Esophagus muscularis mucosa (tissue), 4 donors: Measurements from ENCODE around the gene TCERG1L. TPM values are rescaled to one million over a fixed set of nuclear protein-coding genes. Genes with fewer than 3 reads are reported as not detected.

Source experiments
- DNase-seq: peaks from one replicate; pipeline ENCODE4 v3.0.0-alpha.2; 2017; ENCODE audit errors: extremely low spot score
- H3K27ac ChIP-seq, 4 donors: fragments of 200-600 bp; sonication (generic); replicated peaks in 1 of 4; 1 replicate in 3 of 4; 2 replicates in 1 of 4; pipeline ENCODE4 v1.5.1; 2016 to 2019; ENCODE audit warnings: mild to moderate bottlenecking in 1 of 4
- H3K27me3 ChIP-seq, 4 donors: fragments of 200-600 bp; sonication (generic); one replicate each; pipeline versions ENCODE4 v1.5.1 to v1.6.0; 2016 to 2019
- H3K36me3 ChIP-seq, 4 donors: fragments of 200-600 bp; sonication (generic); one replicate each; pipeline ENCODE4 v1.5.1; 2016 to 2019
- H3K4me1 ChIP-seq, 4 donors: fragments of 200-600 bp; sonication (generic); one replicate each; pipeline ENCODE4 v1.5.1; 2016 to 2019
- H3K4me3 ChIP-seq, 4 donors: fragments of 200-600 bp; sonication (generic); 1 replicate in 2 of 4; 2 replicates in 2 of 4; pipeline ENCODE4 v1.5.1; 2016 to 2019; ENCODE audit warnings: mild to moderate bottlenecking in 4 of 4, moderate library complexity in 1 of 4
- H3K9me3 ChIP-seq, 4 donors: fragments of 200-600 bp; sonication (generic); 1 replicate in 3 of 4; 2 replicates in 1 of 4; pipeline ENCODE4 v1.5.1; 2016 to 2019
- EP300 ChIP-seq: sonication (generic); formaldehyde crosslinking; IDR thresholded peaks from one replicate; pipeline ENCODE4 v1.6.1; 2017; ENCODE audit warnings: antibody characterized with exemption
- POLR2A ChIP-seq: fragments of 450-650 bp; IDR thresholded peaks from one replicate; pipeline ENCODE4 v1.6.1; 2017; ENCODE audit warnings: antibody characterized with exemption, moderate library complexity, mild to moderate bottlenecking, low read depth
- POLR2AphosphoS5 ChIP-seq, 2 donors: sonication (generic); formaldehyde crosslinking; IDR thresholded peaks; one replicate each; pipeline ENCODE4 v1.6.1; 2017; ENCODE audit warnings: antibody characterized with exemption in 2 of 2
- WGBS: methylation state at CpG from one replicate; pipeline ENCODE4 v1.1.5; 2018; 5-methylcytosine and 5-hydroxymethylcytosine counted together
- intact Hi-C: fragments of 100-400 bp; cut with DNase I; formaldehyde crosslinking; loops from one replicate; pipeline ENCODE4 v1.15.1; 2023
- total RNA-seq, 4 donors: library from RNA; depleted of rRNA; stranded (reverse); fragments of >200 nt; gene quantifications; one replicate each; pipeline versions ENCODE4 v1.1.0 to v1.2.1, GENCODE V29; 2016
- TF ChIP-seq, protein P1 (sequence below), 3 experiments: fragments of 200-600 bp in 2 of 3; fragments of 450-650 bp in 1 of 3; sonication (generic) in 2 of 3; IDR thresholded peaks; one replicate each; pipeline ENCODE4 v1.5.1; 2017 to 2019; ENCODE audit warnings: antibody characterized with exemption in 3 of 3, mild to moderate bottlenecking in 2 of 3, moderate library complexity in 1 of 3

TCERG1L gene
- total RNA-seq, 4 donors from 2014 or later: not detected

DNA sequence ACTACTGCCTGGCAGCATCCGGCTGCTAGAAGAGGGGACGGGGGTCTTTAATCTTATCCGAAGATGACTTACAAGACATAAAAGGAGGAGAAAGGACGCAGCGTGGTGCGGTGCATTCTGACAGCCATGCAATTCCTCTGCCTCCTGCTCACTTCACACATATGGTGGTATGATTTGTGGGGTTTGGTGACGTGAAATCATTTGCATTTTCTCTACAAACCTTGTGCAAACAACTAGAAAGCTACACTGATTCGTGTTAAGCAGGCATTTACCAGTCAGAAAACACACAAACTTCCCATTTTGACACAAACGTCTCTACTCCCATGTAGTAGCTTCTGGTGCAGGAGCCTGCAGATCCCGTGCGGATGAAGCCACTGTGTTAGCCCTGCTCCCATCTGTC is 6.8 kb upstream of the TCERG1L start:
- peaks cover 0 to 83% (median 0%) of the 10 kb centered on the region in 4 donors for H3K27me3 ChIP-seq
- no peaks in the 10 kb centered on the region for H3K9me3 ChIP-seq
- DNase-seq: no peak
- TF ChIP-seq EP300 (no peak), POLR2A (no peak), POLR2AphosphoS5 (IDR thresholded peaks at IDR 0.05) (no peak)
- TF ChIP-seq, protein P1, sequence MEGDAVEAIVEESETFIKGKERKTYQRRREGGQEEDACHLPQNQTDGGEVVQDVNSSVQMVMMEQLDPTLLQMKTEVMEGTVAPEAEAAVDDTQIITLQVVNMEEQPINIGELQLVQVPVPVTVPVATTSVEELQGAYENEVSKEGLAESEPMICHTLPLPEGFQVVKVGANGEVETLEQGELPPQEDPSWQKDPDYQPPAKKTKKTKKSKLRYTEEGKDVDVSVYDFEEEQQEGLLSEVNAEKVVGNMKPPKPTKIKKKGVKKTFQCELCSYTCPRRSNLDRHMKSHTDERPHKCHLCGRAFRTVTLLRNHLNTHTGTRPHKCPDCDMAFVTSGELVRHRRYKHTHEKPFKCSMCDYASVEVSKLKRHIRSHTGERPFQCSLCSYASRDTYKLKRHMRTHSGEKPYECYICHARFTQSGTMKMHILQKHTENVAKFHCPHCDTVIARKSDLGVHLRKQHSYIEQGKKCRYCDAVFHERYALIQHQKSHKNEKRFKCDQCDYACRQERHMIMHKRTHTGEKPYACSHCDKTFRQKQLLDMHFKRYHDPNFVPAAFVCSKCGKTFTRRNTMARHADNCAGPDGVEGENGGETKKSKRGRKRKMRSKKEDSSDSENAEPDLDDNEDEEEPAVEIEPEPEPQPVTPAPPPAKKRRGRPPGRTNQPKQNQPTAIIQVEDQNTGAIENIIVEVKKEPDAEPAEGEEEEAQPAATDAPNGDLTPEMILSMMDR (IDR thresholded peaks at IDR 0.05): no peak
- H3K4me1 ChIP-seq: no peaks in the 10 kb centered on the region
- 81% methylated on average over 11 of the region's 11 CpGs for whole genome bisulfite sequencing
- intact Hi-C loops: no loop called here
- H3K36me3 ChIP-seq: no peaks in the 10 kb centered on the region
- H3K4me3 ChIP-seq: no peak overlapping the region
- no peak overlapping the region for H3K27ac ChIP-seq

DNA sequence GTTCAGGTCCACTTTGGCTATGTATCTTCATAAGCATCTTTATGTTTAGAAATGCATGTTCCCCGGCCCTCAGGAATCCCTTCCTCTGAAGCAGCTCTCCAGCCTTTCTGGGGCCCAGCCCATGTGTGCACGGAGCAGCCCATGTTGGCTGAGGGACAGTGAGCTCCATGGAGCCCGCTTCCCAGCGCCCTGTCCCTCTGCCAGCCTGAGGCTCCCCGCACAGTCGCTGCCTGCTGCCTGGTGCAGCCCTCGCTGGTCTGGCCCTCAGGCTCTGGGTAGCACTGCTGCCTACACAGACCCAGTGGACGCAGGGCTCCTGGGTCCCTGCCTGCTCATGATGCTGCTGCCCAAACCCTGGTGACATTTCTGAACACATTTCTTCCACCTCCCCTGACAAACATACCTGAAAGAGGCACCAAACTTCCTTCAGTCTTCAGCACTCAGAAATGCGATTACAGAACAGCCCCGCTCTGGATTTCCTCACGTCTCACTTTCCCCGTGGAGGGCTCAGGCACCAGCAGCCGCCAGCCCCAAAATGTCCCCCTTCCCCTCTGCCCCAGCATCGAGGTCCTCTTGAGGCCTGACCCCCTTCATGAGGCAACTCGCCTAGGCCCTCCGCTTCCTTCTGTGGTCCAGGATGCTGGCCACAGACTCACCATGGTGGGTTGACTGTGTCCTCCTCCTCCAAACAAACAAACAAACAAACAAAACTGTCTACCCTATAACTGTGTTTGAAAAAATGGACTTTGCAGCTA is 5.0 kb upstream of the TCERG1L start:
- Histone ChIP-seq H3K27ac (no peak overlapping the region), H3K9me3 (no peaks in the 10 kb centered on the region), H3K4me3 (no peak overlapping the region), H3K36me3 (no peaks in the 10 kb centered on the region), H3K27me3 (peaks cover 0 to 83% (median 8%) of the 10 kb centered on the region in 4 donors), H3K4me1 (peaks cover 0 to 10% (median 9%) of the 10 kb centered on the region in 4 donors)
- intact Hi-C loops: no loop called here
- no peak for DNase-seq
- 80% methylated on average over 16 of the region's 16 CpGs for WGBS
- TF ChIP-seq EP300 (no peak), POLR2A (no peak), POLR2AphosphoS5 (IDR thresholded peaks at IDR 0.05) (no peak)
- TF ChIP-seq, protein P1 (IDR thresholded peaks at IDR 0.05): no peak

DNA sequence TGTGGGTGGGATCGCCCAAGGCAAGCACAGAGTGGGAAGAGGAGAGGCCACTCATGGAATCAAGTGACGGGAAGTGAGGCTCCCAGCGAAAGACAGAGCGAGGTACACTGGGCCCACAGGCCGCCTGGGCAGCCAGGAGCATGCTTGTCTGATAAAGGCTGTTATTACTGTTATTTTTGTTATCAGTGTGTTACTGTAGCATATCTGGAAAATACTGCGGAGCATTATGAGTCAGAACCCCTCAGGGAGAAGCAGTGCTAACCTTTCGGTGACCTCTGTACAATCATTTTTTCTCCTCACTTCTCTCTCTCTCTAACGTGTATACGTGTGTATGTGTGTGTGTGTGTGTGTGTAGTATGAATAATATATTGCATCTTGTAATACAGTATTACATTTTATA is 3.8 kb upstream of the TCERG1L start:
- intact Hi-C loops: no loop called here
- WGBS: 75% methylated on average over 9 of the region's 9 CpGs

DNA sequence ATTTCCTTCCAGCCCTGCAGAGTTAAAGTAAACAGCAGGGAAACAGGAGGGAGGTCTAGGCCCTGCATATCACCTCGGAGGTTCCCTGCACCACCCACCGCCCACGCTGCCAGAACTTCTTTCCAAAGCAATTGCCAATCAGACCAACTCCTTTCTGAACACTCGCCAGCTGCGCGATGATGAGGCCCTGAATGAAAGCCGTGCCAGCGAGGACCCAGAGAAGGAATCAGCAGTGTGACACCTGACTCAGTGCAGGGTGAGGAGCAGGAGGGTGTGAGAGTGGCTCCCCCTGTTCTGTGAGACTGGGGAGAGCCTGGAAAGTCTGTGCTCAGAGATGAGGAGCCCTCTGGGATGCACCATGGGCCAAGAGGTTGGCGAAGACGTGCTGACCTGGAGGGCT is 3.3 kb upstream of the TCERG1L start:
- intact Hi-C loops: no loop called here
- no peak overlapping the region for H3K27ac ChIP-seq
- H3K9me3 ChIP-seq: no peaks in the 10 kb centered on the region
- no peaks in the 10 kb centered on the region for H3K36me3 ChIP-seq
- peaks cover 0 to 23% (median 20%) of the 10 kb centered on the region in 4 donors for H3K4me1 ChIP-seq
- H3K4me3 ChIP-seq: no peak overlapping the region
- peaks cover 9 to 87% (median 16%) of the 10 kb centered on the region in 4 donors for H3K27me3 ChIP-seq
- TF ChIP-seq, protein P1 (IDR thresholded peaks at IDR 0.05): no peak
- TF ChIP-seq POLR2A: no peak
- TF ChIP-seq POLR2AphosphoS5 (IDR thresholded peaks at IDR 0.05): no peak
- TF ChIP-seq EP300: no peak
- WGBS: 70% methylated on average over 10 of the region's 10 CpGs
- no peak for DNase-seq

More for the DNA sequence above, 3.8 kb upstream of the TCERG1L start:
- Histone ChIP-seq H3K27me3 (peaks cover 7 to 83% (median 13%) of the 10 kb centered on the region in 4 donors), H3K9me3 (no peaks in the 10 kb centered on the region), H3K4me1 (peaks cover 0 to 22% (median 19%) of the 10 kb centered on the region in 4 donors), H3K4me3 (no peak overlapping the region), H3K36me3 (no peaks in the 10 kb centered on the region), H3K27ac (no peak overlapping the region)
- TF ChIP-seq, protein P1 (IDR thresholded peaks at IDR 0.05): no peak
- TF ChIP-seq EP300 (no peak), POLR2AphosphoS5 (IDR thresholded peaks at IDR 0.05) (no peak), POLR2A (no peak)
- no peak for DNase-seq
